Endothelial cell of umbilical vein (primary cell): ENCODE measurements around the gene AQP12A.

ENCODE experiments used
- CTCF ChIP-seq, 2 donors: IDR thresholded peaks; 1 replicate in 1 of 2; 2 replicates in 1 of 2; pipeline ENCODE4 v1.5.1; 2011; ENCODE audit warnings: low read length in 2 of 2, mild to moderate bottlenecking in 2 of 2, moderate library complexity in 2 of 2, control low read depth in 1 of 2, inconsistent platforms in 1 of 2, low read depth in 1 of 2; ENCODE audit not compliant: insufficient read depth in 1 of 2; ENCODE audit errors: extremely low read depth in 1 of 2
- MAX ChIP-seq: IDR thresholded peaks from 2 replicates; pipeline ENCODE4 v1.6.1; 2011; ENCODE audit not compliant: insufficient read depth, insufficient read length

DNA sequence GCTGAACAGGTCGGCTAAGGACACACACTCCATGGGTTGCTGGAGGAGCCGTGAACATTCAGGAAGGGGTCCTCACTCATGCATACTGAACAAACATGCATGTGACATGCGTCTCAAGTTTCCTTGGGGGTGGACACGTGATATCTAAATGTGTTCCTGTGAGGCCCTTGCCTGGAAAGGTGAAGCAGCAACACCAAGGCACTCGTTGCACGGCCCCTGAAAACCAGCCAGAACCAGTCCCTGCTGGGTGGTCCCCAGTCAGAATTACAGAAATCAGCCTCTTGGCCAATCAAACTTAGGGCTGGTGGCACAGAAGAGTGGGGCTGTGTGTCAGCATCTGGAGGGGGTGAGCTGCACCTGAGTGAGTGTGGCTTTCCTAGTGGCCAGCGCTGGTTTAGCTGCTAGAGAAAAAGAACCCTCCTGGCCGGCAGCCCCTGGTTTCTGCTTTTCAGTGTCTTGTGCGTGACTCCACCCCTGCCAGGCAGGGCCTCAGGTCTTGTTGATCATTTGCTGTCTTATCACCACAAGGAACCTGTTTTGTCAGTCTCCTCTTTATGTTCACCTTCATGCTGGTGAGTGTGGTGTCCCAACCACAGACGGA is 5.8 kb upstream of the AQP12A start:
- TF ChIP-seq MAX (no peak), CTCF (IDR thresholded peaks at IDR 0.05; ENCODE audit: extremely low read depth in 1 of 2, insufficient read depth in 1 of 2, low read depth in 1 of 2, low read length in 2 of 2) (no peak)
